HepG2 (cell line): ENCODE results near the gene SMARCAD1. TPM values are rescaled to one million over a fixed set of nuclear protein-coding genes. Genes with fewer than 3 reads are reported as not detected.

Experiments used
- AGO2 ChIP-seq: fragments of 200-400 bp; formaldehyde crosslinking; optimal IDR thresholded peaks from 2 replicates; pipeline ENCODE3; 2017; ENCODE audit warnings: mild to moderate bottlenecking, low read depth, low read length, moderate library complexity
- DR1 ChIP-seq: sonication (generic); formaldehyde crosslinking; IDR thresholded peaks from 2 replicates; pipeline ENCODE4 v1.8.0; 2021; ENCODE audit warnings: mild to moderate bottlenecking, missing genetic modification reagents, inconsistent platforms
- KLF12 ChIP-seq: sonication (generic); formaldehyde crosslinking; IDR thresholded peaks from 2 replicates; pipeline ENCODE4 v1.4.0; 2020; ENCODE audit warnings: missing genetic modification reagents, borderline replicate concordance
- NPAS2 ChIP-seq: sonication (generic); formaldehyde crosslinking; IDR thresholded peaks from 2 replicates; pipeline ENCODE4 v1.8.0; 2022; ENCODE audit warnings: mild to moderate bottlenecking, missing genetic modification reagents, borderline replicate concordance
- PAF1 ChIP-seq: IDR thresholded peaks from 2 replicates; pipeline ENCODE4 v1.6.1; 2016; ENCODE audit warnings: missing genetic modification reagents, missing compliant biosample characterization
- SMARCE1 ChIP-seq: fragments of 450-650 bp; IDR thresholded peaks from 2 replicates; pipeline ENCODE4 v1.6.1; 2017; ENCODE audit warnings: borderline replicate concordance
- ZFP41 ChIP-seq: sonication (generic); formaldehyde crosslinking; IDR thresholded peaks from 2 replicates; pipeline ENCODE4 v1.4.0; 2020; ENCODE audit warnings: mild to moderate bottlenecking, missing genetic modification reagents, borderline replicate concordance
- polyA plus RNA-seq, 8 experiments: library from polyadenylated mRNA; depleted of rRNA in 3 of 8; stranded (reverse) in 7 of 8; unstranded in 1 of 8; fragments of >200 nt; fragmentation: Illumina TruSeq in 4 of 8; extraction: Trizol in 4 of 8; gene quantifications; 2 replicates each; pipeline versions ENCODE4 v1.2.1 to v1.2.3, GENCODE V29; 2011 to 2016; ENCODE audit warnings: low read depth in 4 of 8, missing spikeins in 1 of 8, mixed read lengths in 1 of 8; ENCODE audit not compliant: insufficient read depth in 1 of 8
- total RNA-seq, 5 experiments: library from RNA; depleted of rRNA; stranded (reverse); fragments of >200 nt; fragmentation: Illumina TruSeq; extraction: Trizol; gene quantifications; 2 replicates each; pipeline ENCODE4 v1.2.3, GENCODE V29; 2016; ENCODE audit warnings: low read depth in 1 of 5
- TF ChIP-seq, protein P1 (sequence below): sonication (generic); formaldehyde crosslinking; IDR thresholded peaks from 2 replicates; pipeline ENCODE4 v1.4.0; 2020; ENCODE audit warnings: mild to moderate bottlenecking, missing genetic modification reagents
- TF ChIP-seq, protein P2 (sequence below), 2 experiments: IDR thresholded peaks; 2 replicates each; pipeline ENCODE4 v1.6.1; 2011 to 2012; ENCODE audit warnings: low read length in 2 of 2, borderline replicate concordance in 1 of 2, low read depth in 1 of 2, mild to moderate bottlenecking in 1 of 2, moderate library complexity in 1 of 2
- TF ChIP-seq, protein P3 (sequence below): sonication (generic); formaldehyde crosslinking; conservative IDR thresholded peaks from 2 replicates; pipeline ENCODE4 v1.8.0; 2022; ENCODE audit warnings: low read depth, missing genetic modification reagents
- TF ChIP-seq, protein P4 (sequence below): sonication (generic); formaldehyde crosslinking; IDR thresholded peaks from 2 replicates; pipeline ENCODE4 v1.4.0; 2020; ENCODE audit warnings: mild to moderate bottlenecking, missing genetic modification reagents, borderline replicate concordance
- TF ChIP-seq, protein P5 (sequence below): sonication (generic); formaldehyde crosslinking; IDR thresholded peaks from 2 replicates; pipeline ENCODE4 v1.5.0; 2020; ENCODE audit warnings: mild to moderate bottlenecking, missing genetic modification reagents

SMARCAD1 gene
- total and polyA plus RNA-seq, 2 of the 13 experiments (the other 11 are each of a cell fraction or from before 2014, with no cell fraction given), result 18.2 to 35.9 TPM

DNA sequence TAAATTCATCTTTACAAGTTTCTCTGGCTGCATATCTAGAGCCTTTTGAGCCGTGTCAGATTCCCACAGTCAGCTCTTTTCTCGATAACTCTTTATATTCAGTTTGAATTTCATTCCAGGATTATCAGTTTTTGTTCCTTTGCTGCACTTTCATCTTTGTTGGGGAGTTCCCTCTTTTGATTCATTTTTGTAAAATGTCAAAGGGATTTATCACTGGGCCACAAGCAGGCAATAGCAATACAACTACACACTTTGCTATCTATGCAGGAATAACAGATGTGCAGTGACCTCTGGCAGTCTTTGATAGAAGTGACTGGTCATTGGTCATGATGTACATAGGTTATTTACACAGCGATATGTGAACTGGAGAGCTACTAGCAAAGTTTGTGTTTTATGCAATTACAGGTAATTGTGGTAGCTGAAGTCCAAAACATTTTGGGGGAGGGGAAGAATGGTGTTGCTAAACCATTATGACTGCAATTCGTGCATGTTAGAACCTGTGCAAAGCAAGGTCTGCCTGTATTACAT is 91.1 kb downstream of the SMARCAD1 start (continued):
- TF ChIP-seq, protein P1, sequence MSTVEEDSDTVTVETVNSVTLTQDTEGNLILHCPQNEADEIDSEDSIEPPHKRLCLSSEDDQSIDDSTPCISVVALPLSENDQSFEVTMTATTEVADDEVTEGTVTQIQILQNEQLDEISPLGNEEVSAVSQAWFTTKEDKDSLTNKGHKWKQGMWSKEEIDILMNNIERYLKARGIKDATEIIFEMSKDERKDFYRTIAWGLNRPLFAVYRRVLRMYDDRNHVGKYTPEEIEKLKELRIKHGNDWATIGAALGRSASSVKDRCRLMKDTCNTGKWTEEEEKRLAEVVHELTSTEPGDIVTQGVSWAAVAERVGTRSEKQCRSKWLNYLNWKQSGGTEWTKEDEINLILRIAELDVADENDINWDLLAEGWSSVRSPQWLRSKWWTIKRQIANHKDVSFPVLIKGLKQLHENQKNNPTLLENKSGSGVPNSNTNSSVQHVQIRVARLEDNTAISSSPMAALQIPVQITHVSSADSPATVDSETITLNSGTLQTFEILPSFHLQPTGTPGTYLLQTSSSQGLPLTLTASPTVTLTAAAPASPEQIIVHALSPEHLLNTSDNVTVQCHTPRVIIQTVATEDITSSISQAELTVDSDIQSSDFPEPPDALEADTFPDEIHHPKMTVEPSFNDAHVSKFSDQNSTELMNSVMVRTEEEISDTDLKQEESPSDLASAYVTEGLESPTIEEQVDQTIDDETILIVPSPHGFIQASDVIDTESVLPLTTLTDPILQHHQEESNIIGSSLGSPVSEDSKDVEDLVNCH, result no peak
- TF ChIP-seq, protein P2, sequence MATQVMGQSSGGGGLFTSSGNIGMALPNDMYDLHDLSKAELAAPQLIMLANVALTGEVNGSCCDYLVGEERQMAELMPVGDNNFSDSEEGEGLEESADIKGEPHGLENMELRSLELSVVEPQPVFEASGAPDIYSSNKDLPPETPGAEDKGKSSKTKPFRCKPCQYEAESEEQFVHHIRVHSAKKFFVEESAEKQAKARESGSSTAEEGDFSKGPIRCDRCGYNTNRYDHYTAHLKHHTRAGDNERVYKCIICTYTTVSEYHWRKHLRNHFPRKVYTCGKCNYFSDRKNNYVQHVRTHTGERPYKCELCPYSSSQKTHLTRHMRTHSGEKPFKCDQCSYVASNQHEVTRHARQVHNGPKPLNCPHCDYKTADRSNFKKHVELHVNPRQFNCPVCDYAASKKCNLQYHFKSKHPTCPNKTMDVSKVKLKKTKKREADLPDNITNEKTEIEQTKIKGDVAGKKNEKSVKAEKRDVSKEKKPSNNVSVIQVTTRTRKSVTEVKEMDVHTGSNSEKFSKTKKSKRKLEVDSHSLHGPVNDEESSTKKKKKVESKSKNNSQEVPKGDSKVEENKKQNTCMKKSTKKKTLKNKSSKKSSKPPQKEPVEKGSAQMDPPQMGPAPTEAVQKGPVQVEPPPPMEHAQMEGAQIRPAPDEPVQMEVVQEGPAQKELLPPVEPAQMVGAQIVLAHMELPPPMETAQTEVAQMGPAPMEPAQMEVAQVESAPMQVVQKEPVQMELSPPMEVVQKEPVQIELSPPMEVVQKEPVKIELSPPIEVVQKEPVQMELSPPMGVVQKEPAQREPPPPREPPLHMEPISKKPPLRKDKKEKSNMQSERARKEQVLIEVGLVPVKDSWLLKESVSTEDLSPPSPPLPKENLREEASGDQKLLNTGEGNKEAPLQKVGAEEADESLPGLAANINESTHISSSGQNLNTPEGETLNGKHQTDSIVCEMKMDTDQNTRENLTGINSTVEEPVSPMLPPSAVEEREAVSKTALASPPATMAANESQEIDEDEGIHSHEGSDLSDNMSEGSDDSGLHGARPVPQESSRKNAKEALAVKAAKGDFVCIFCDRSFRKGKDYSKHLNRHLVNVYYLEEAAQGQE (IDR thresholded peaks at IDR 0.05; ENCODE audit: borderline replicate concordance in 1 of 2, low read depth in 1 of 2, low read length in 2 of 2), result no peak; a peak in 1 of 4 replicates
- no peak for TF ChIP-seq SMARCE1
- TF ChIP-seq, protein P3, sequence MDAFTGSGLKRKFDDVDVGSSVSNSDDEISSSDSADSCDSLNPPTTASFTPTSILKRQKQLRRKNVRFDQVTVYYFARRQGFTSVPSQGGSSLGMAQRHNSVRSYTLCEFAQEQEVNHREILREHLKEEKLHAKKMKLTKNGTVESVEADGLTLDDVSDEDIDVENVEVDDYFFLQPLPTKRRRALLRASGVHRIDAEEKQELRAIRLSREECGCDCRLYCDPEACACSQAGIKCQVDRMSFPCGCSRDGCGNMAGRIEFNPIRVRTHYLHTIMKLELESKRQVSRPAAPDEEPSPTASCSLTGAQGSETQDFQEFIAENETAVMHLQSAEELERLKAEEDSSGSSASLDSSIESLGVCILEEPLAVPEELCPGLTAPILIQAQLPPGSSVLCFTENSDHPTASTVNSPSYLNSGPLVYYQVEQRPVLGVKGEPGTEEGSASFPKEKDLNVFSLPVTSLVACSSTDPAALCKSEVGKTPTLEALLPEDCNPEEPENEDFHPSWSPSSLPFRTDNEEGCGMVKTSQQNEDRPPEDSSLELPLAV (CRISPR knock-in tag), result no peak
- TF ChIP-seq NPAS2 (CRISPR knock-in tag), result no peak
- no peak for TF ChIP-seq KLF12 (CRISPR knock-in tag)
- TF ChIP-seq ZFP41, result no peak
- TF ChIP-seq, protein P4, sequence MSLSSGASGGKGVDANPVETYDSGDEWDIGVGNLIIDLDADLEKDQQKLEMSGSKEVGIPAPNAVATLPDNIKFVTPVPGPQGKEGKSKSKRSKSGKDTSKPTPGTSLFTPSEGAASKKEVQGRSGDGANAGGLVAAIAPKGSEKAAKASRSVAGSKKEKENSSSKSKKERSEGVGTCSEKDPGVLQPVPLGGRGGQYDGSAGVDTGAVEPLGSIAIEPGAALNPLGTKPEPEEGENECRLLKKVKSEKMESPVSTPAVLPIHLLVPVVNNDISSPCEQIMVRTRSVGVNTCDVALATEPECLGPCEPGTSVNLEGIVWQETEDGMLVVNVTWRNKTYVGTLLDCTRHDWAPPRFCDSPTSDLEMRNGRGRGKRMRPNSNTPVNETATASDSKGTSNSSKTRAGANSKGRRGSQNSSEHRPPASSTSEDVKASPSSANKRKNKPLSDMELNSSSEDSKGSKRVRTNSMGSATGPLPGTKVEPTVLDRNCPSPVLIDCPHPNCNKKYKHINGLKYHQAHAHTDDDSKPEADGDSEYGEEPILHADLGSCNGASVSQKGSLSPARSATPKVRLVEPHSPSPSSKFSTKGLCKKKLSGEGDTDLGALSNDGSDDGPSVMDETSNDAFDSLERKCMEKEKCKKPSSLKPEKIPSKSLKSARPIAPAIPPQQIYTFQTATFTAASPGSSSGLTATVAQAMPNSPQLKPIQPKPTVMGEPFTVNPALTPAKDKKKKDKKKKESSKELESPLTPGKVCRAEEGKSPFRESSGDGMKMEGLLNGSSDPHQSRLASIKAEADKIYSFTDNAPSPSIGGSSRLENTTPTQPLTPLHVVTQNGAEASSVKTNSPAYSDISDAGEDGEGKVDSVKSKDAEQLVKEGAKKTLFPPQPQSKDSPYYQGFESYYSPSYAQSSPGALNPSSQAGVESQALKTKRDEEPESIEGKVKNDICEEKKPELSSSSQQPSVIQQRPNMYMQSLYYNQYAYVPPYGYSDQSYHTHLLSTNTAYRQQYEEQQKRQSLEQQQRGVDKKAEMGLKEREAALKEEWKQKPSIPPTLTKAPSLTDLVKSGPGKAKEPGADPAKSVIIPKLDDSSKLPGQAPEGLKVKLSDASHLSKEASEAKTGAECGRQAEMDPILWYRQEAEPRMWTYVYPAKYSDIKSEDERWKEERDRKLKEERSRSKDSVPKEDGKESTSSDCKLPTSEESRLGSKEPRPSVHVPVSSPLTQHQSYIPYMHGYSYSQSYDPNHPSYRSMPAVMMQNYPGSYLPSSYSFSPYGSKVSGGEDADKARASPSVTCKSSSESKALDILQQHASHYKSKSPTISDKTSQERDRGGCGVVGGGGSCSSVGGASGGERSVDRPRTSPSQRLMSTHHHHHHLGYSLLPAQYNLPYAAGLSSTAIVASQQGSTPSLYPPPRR (CRISPR knock-in tag), result peak; percentile 89
- TF ChIP-seq AGO2, result no peak
- no peak for TF ChIP-seq PAF1
- no peak for TF ChIP-seq DR1 (CRISPR knock-in tag)
- TF ChIP-seq, protein P5, sequence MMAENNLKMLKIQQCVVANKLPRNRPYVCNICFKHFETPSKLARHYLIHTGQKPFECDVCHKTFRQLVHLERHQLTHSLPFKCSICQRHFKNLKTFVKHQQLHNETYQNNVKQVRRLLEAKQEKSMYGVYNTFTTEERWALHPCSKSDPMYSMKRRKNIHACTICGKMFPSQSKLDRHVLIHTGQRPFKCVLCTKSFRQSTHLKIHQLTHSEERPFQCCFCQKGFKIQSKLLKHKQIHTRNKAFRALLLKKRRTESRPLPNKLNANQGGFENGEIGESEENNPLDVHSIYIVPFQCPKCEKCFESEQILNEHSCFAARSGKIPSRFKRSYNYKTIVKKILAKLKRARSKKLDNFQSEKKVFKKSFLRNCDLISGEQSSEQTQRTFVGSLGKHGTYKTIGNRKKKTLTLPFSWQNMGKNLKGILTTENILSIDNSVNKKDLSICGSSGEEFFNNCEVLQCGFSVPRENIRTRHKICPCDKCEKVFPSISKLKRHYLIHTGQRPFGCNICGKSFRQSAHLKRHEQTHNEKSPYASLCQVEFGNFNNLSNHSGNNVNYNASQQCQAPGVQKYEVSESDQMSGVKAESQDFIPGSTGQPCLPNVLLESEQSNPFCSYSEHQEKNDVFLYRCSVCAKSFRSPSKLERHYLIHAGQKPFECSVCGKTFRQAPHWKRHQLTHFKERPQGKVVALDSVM (CRISPR knock-in tag), result no peak
